IPS-18c (cell line): ENCODE results near the gene MRO.
"Not testable (repeated sequence)": the region's sequence is repeated elsewhere in the genome, so short reads cannot be mapped to it uniquely, and the experiment has no call there.

Experiments
- H3K4me3 ChIP-seq: 2 replicates; pipeline ENCODE4 v1.7.0; 2013; ENCODE audit warnings: low read depth, mild to moderate bottlenecking, low read length, moderate library complexity; ENCODE audit not compliant: insufficient read depth
- H3K9me3 ChIP-seq: one replicate; pipeline ENCODE4 v1.6.1; 2013; ENCODE audit warnings: mild to moderate bottlenecking, low read length, moderate library complexity; ENCODE audit not compliant: control insufficient read depth, insufficient read depth

Gene MRO

GRCh38 chr18:50807176-50807575, 12.6 kb downstream of the MRO start:
- no peak overlapping the region for H3K4me3 ChIP-seq
- H3K9me3 ChIP-seq, result peaks cover 2% of the 10 kb centered on the region

GRCh38 chr18:50806208-50806616, 13.6 kb downstream of the MRO start:
- H3K9me3 ChIP-seq, result peaks cover 2% of the 10 kb centered on the region
- H3K4me3 ChIP-seq, result no peak overlapping the region

- peaks cover 2% of the 10 kb centered on the region for H3K9me3 ChIP-seq
- H3K4me3 ChIP-seq, result no peak overlapping the region
Observed at GRCh38 chr18:50805732-50806131, 14.1 kb downstream of the MRO start.

GRCh38 chr18:50803592-50803991, 16.2 kb downstream of the MRO start:
- Histone ChIP-seq H3K9me3 (peaks cover 2% of the 10 kb centered on the region), H3K4me3 (no peak overlapping the region)

- Histone ChIP-seq H3K9me3 (peaks cover 2% of the 10 kb centered on the region), H3K4me3 (no peak overlapping the region)
Observed at GRCh38 chr18:50802141-50802540, 17.7 kb downstream of the MRO start.

GRCh38 chr18:50797142-50797541, 22.7 kb downstream of the MRO start:
- Histone ChIP-seq H3K4me3 (no peak overlapping the region), H3K9me3 (no peaks in the 10 kb centered on the region)

- Histone ChIP-seq H3K4me3 (no peak overlapping the region), H3K9me3 (no peaks in the 10 kb centered on the region)
Observed at GRCh38 chr18:50796495-50796894, 23.3 kb downstream of the MRO start.

- Histone ChIP-seq H3K4me3 (no peak overlapping the region), H3K9me3 (no peaks in the 10 kb centered on the region)
Observed at GRCh38 chr18:50793641-50794565, 25.9 kb downstream of the MRO start.

GRCh38 chr18:50792885-50793284, 26.9 kb downstream of the MRO start:
- Histone ChIP-seq H3K4me3 (no peak overlapping the region), H3K9me3 (no peaks in the 10 kb centered on the region)

- no peaks in the 10 kb centered on the region for H3K9me3 ChIP-seq
- no peak overlapping the region for H3K4me3 ChIP-seq
Observed at GRCh38 chr18:50791599-50792438, 28.0 kb downstream of the MRO start.

- H3K4me3 ChIP-seq, result no peak overlapping the region
- no peaks in the 10 kb centered on the region for H3K9me3 ChIP-seq
Observed at GRCh38 chr18:50790948-50791347, 28.9 kb downstream of the MRO start.

- H3K9me3 ChIP-seq, result no peaks in the 10 kb centered on the region
- no peak overlapping the region for H3K4me3 ChIP-seq
Observed at GRCh38 chr18:50790241-50790640, 29.6 kb downstream of the MRO start.

- Histone ChIP-seq H3K9me3 (no peaks in the 10 kb centered on the region), H3K4me3 (no peak overlapping the region)
Observed at GRCh38 chr18:50788284-50788683, 31.5 kb downstream of the MRO start.

GRCh38 chr18:50786864-50787263, 33.0 kb downstream of the MRO start:
- no peak overlapping the region for H3K4me3 ChIP-seq
- no peaks in the 10 kb centered on the region for H3K9me3 ChIP-seq

- no peak overlapping the region for H3K4me3 ChIP-seq
- no peaks in the 10 kb centered on the region for H3K9me3 ChIP-seq
Observed at GRCh38 chr18:50783553-50783952, 36.3 kb downstream of the MRO start.

- not testable (repeated sequence) for H3K9me3 ChIP-seq, H3K4me3 ChIP-seq
Observed at GRCh38 chr18:50779021-50779420, 40.8 kb downstream of the MRO start.

- Histone ChIP-seq H3K9me3 (no peaks in the 10 kb centered on the region), H3K4me3 (no peak overlapping the region)
Observed at GRCh38 chr18:50776383-50776782, 43.4 kb downstream of the MRO start.

- Histone ChIP-seq H3K4me3 (no peak overlapping the region), H3K9me3 (no peaks in the 10 kb centered on the region)
Observed at GRCh38 chr18:50775726-50776125, 44.1 kb downstream of the MRO start.
